ENCODE measurements around the gene SPEG.

GRCh38 chr2:219516888-219517287 lies 82.2 kb downstream of the SPEG start:
- no peak for TF ChIP-seq CTCF (IDR thresholded peaks at IDR 0.05; ENCODE audit: insufficient read depth, low read length)
- no peak for TF ChIP-seq REST (IDR thresholded peaks at IDR 0.05; ENCODE audit: insufficient replicate concordance, low read depth)
- TF ChIP-seq POLR2AphosphoS5 (IDR thresholded peaks at IDR 0.05; ENCODE audit: low read depth) = no peak
- TF ChIP-seq SPI1 (IDR thresholded peaks at IDR 0.05; ENCODE audit: borderline replicate concordance, low read depth) = no peak
